Measurements from ENCODE around the gene TMTC1.

DNA sequence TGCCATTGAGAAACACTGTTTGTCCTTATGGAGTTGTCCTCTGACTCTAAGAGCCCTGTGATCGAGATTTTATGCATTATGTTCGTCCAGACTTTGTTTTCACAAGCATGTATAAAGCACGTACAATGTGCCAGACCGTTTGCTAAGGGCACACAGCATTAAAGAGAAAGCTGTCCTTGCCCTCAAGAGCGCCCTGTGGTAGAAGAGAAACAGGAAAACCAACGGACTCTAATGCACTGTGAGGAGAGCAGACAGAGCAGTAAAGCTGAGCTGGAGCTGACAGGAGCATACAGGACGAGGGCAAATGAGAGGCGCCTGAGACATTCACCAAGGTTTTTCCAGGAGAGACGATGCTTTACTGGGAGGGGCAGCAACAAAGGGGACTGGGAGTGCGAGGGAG lies 220.1 kb downstream of the TMTC1 start:
- TF ChIP-seq CTCF (IDR thresholded peaks at IDR 0.05) = no peak
- TF ChIP-seq POLR2A (IDR thresholded peaks at IDR 0.05) = no peak

Measured in body of pancreas (tissue), 4 donors.